Natural killer cell treated with Interleukin-12 subunit alpha and Interleukin-12 subunit beta and Interleukin-15 and Interleukin-18, amount 100 ng/mL, for 72 hours (primary cell): ENCODE results near the gene TMEM63A. TPM values are rescaled to one million over a fixed set of nuclear protein-coding genes. Genes with fewer than 3 reads are reported as not detected.

Experiments used
- ATAC-seq, 2 donors: fragments of 150-1000 bp; cut with Tn5 transposase in 1 of 2; sonication (Bioruptor Pico), chemical (Tn5 transposase) in 1 of 2; 2 replicates each; pipeline ENCODE4 v1.10.0; 2021
- DNase-seq: peaks from one replicate; pipeline ENCODE4 v3.0.0; 2022; ENCODE audit warnings: low spot score
- H3K27ac Mint-ChIP-seq, 2 donors: 1 replicate in 1 of 2; 2 replicates in 1 of 2; pipeline ENCODE4 v1.8.0; 2022; ENCODE audit warnings: mixed read lengths in 2 of 2, mild to moderate bottlenecking in 1 of 2, moderate library complexity in 1 of 2
- H3K27me3 Mint-ChIP-seq, 2 donors: 1 replicate in 1 of 2; 2 replicates in 1 of 2; pipeline ENCODE4 v1.8.0; 2022; ENCODE audit warnings: mixed read lengths in 2 of 2
- H3K36me3 Mint-ChIP-seq: one replicate; pipeline ENCODE4 v1.8.0; 2022; ENCODE audit warnings: mixed read lengths
- H3K4me1 Mint-ChIP-seq, 2 donors: 1 replicate in 1 of 2; 2 replicates in 1 of 2; pipeline ENCODE4 v1.8.0; 2022; ENCODE audit warnings: low read depth in 2 of 2, mixed read lengths in 2 of 2, mild to moderate bottlenecking in 1 of 2
- H3K4me3 Mint-ChIP-seq: one replicate; pipeline ENCODE4 v1.8.0; 2022; ENCODE audit warnings: mixed read lengths
- H3K9me3 Mint-ChIP-seq: 2 replicates; pipeline ENCODE4 v1.8.0; 2022; ENCODE audit warnings: mixed read lengths
- total RNA-seq, 2 donors: library from RNA; stranded (reverse); gene quantifications; one replicate each; pipeline ENCODE4 v1.2.3, GENCODE V29; 2022

Gene TMEM63A
- total RNA-seq, 2 donors from 2014 or later = 42.7 to 53.6 TPM

DNA sequence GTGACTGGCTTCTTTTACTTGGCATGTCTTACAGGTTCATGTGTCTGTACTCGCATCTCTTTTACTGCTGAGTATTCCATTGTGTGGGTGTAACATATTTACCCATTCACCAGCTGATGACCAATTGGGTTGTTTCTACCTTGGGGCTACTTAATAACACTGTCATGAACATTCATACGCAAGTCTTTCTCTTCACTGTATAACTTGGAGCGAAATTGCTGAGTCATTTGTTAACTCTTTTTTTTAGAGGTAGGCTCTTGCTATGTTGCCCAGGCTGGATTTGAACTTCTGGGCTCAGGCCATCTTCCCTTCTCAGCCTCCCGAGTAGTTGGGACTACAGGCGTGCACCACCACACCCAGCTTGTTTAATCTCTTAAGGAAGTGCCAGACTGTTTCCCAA, 35.4 kb upstream of the TMEM63A start:
- no peak for DNase-seq
- Mint-ChIP-seq H3K36me3 (peaks cover 9% of the 10 kb centered on the region), H3K27ac (peak overlapping the region in 1 of 2 donors; percentile 6), H3K4me3 (no peak overlapping the region), H3K9me3 (no peaks in the 10 kb centered on the region), H3K27me3 (no peaks in the 10 kb centered on the region), H3K4me1 (peaks cover 18% of the 10 kb centered on the region in 2 donors)
- no peak for ATAC-seq

DNA sequence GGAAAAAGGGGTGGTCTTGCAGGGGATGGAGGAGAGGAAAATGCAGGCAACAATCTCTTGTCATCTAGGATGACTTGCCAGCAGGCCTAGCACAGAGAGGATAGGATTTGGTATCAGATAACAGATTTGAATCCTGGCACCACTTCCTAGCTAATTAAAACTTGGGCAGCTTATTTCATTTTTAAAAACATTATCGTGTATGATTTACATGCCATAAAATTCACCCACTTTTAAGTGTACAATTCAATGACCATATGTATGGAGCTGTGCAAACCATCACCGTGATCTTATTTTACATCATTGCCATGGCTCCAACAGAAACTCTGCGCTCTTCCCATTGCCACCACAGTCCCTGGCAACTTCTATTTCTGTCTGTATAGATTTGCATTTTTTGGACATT, 34.9 kb upstream of the TMEM63A start:
- ATAC-seq = no peak
- Mint-ChIP-seq H3K27me3 (no peaks in the 10 kb centered on the region), H3K4me3 (no peak overlapping the region), H3K27ac (no peak overlapping the region), H3K9me3 (no peaks in the 10 kb centered on the region), H3K36me3 (peaks cover 9% of the 10 kb centered on the region), H3K4me1 (peaks cover 16 to 18% of the 10 kb centered on the region in 2 donors)
- DNase-seq = no peak

DNA sequence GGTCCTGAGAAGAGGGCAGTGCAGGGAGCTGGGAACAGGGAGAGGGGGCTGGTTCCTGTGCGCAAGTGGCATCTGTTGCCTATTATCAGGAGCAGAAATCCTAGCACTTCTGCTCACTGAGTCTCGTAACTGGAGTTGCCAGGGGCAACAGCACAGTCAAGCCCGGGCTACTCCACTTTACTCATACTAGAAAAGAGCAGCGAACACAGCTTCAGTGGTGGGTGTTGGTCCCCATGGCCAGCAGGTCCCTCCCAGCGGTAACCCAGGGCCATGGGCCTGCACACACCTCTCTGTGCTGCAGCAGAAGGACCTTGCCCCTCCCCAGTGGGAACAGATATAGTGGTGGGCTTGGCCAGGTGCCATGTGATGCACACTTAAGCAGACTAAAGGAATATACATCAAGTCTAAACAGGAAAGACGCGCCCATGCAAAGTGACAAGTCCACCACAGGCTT, 33.4 kb upstream of the TMEM63A start:
- ATAC-seq = no peak
- Mint-ChIP-seq H3K4me1 (peaks cover 16 to 19% of the 10 kb centered on the region in 2 donors), H3K36me3 (peaks cover 9% of the 10 kb centered on the region), H3K27me3 (no peaks in the 10 kb centered on the region), H3K4me3 (no peak overlapping the region), H3K27ac (no peak overlapping the region), H3K9me3 (no peaks in the 10 kb centered on the region)
- DNase-seq = no peak

DNA sequence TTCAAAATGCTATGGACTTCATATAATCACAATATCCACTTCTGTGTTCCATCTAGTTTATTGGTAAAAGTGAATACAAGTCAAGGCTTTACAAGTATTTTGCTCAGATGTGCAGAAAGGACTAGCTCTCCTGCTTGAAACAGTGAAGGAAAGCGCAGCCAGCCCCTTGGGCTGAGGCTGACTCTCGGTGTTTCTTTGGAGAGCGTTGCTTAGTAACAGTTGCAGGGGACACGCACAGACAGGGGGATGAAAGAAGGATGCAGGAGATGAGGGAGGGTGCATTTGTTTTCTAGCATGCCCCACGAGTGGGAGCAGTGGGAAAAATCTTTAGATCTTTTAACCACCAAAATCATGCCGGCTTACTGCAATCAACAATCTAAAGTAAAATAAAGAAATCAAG, 32.8 kb upstream of the TMEM63A start:
- ATAC-seq (no peak), DNase-seq (no peak)
- Mint-ChIP-seq H3K4me3 (no peak overlapping the region), H3K4me1 (peaks cover 14 to 18% of the 10 kb centered on the region in 2 donors), H3K27ac (no peak overlapping the region), H3K36me3 (peaks cover 9% of the 10 kb centered on the region), H3K27me3 (no peaks in the 10 kb centered on the region), H3K9me3 (no peaks in the 10 kb centered on the region)

GRCh38 chr1:225914391-225914790, 32.2 kb upstream of the TMEM63A start:
- no peak for ATAC-seq
- Mint-ChIP-seq H3K4me3 (no peak overlapping the region), H3K4me1 (peaks cover 8 to 12% of the 10 kb centered on the region in 2 donors), H3K36me3 (peaks cover 9% of the 10 kb centered on the region), H3K27ac (no peak overlapping the region), H3K9me3 (no peaks in the 10 kb centered on the region), H3K27me3 (no peaks in the 10 kb centered on the region)
- no peak for DNase-seq

DNA sequence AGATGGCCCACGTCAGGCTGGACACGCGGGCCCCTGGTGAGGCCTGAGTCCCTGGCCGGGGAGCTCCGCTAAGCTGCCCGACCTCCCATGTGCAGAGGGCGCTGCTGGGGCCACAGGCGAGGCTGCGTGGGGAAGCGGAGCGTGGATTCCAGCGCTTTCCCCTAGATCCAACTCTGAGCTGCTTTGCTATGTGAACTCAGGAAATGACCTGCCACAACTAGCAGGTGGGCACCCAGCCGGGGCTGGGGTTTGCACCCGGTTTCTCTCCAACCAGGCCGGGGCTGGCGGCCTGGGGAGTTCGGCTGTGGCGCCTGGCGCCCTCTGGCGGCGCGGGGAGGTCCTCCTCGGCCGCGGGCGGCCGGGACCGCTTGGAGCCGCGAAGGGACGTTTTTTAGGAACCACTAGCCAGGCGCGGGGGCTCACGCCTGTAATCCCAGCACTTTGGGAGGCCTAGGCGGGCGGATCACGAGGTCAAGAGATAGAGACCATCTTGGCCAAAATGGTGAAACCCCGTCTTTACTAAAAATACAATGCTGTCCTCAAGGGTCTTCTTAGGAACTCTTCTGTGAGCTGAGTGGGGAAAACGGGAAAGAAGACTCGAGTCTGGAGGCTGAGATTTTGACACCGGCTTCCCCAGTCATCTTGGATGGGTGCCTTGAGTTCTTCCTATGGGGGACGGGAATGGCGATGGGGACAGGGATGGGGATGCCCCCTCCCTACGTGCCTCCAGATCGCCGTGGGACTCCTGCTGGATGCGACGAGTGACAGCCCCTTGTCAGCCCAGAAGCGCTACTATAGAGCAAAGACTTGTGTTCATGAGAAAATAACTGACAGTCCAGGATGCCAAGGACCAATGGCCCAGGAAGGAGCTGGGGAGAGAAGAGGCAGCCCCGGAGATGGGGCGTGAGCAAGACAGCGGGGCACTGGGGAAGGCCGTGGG, 29.3 kb upstream of the TMEM63A start:
- peak; percentile 80 to 85 for ATAC-seq
- no peak overlapping the region for H3K27ac Mint-ChIP-seq

DNA sequence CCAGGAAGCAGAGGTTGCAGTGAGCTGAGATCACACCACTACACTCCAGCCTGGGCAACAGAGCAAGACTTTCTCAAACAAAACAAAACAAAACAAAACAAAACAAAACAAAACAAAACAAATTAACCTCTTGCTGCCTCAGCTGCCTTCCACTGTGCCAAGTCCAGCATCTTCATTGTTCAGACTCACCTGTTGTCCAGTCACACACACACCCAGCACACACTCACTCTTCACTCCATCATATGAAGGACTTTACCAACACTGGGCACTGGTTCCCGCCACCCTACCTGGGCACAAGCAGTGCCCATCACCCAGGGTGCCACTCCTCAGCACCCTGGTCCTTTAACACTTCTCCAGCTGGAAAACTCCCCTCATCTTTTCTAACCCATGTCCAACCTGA, 27.3 kb upstream of the TMEM63A start:
- H3K36me3 Mint-ChIP-seq = no peaks in the 10 kb centered on the region
- DNase-seq (no peak), ATAC-seq (no peak)
- H3K9me3 Mint-ChIP-seq = no peaks in the 10 kb centered on the region
- H3K4me3 Mint-ChIP-seq = no peak overlapping the region
- H3K27ac Mint-ChIP-seq = no peak overlapping the region
- H3K4me1 Mint-ChIP-seq = peaks cover 0 to 3% of the 10 kb centered on the region in 2 donors
- no peaks in the 10 kb centered on the region for H3K27me3 Mint-ChIP-seq

More for the DNA sequence above, 29.3 kb upstream of the TMEM63A start:
- no peak for DNase-seq
- H3K9me3 Mint-ChIP-seq = no peaks in the 10 kb centered on the region
- H3K27me3 Mint-ChIP-seq = no peaks in the 10 kb centered on the region
- no peaks in the 10 kb centered on the region for H3K36me3 Mint-ChIP-seq
- peaks cover 0 to 3% of the 10 kb centered on the region in 2 donors for H3K4me1 Mint-ChIP-seq
- no peak overlapping the region for H3K4me3 Mint-ChIP-seq

DNA sequence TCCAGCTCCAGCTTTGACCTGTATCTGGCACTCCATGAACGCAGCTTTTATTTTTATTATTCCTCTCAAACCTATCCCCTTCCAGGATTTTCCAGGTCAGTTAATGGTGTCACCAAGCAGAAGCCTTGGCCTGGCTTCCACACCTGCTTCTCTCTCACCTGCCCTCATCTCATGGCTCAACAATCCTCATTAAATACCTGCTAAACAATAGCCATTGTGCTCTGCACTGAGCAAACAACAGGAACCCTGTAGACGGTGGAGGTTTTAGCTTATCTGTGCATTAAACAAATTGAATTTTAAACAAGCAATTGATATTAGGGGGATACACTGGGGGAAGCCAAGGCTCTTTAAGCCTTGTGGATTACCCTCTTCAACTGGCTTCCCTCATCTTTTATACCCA, 26.6 kb upstream of the TMEM63A start:
- H3K36me3 Mint-ChIP-seq = no peaks in the 10 kb centered on the region
- H3K9me3 Mint-ChIP-seq = no peaks in the 10 kb centered on the region

GRCh38 chr1:225908013-225908640, 25.9 kb upstream of the TMEM63A start:
- no peaks in the 10 kb centered on the region for H3K36me3 Mint-ChIP-seq
- no peak for ATAC-seq
- H3K27me3 Mint-ChIP-seq = no peaks in the 10 kb centered on the region
- no peak for DNase-seq
- H3K4me1 Mint-ChIP-seq = peaks cover 0 to 3% of the 10 kb centered on the region in 2 donors
- no peak overlapping the region for H3K4me3 Mint-ChIP-seq
- no peak overlapping the region for H3K27ac Mint-ChIP-seq
- H3K9me3 Mint-ChIP-seq = no peaks in the 10 kb centered on the region

More for the DNA sequence above, 26.6 kb upstream of the TMEM63A start:
- H3K4me3 Mint-ChIP-seq = no peak overlapping the region
- no peaks in the 10 kb centered on the region for H3K27me3 Mint-ChIP-seq
- DNase-seq = no peak
- H3K27ac Mint-ChIP-seq = no peak overlapping the region
- no peak for ATAC-seq
- H3K4me1 Mint-ChIP-seq = peaks cover 0 to 3% of the 10 kb centered on the region in 2 donors

- DNase-seq (no peak), ATAC-seq (no peak)
- no peaks in the 10 kb centered on the region for H3K27me3 Mint-ChIP-seq
- H3K9me3 Mint-ChIP-seq = no peaks in the 10 kb centered on the region
- H3K4me3 Mint-ChIP-seq = no peak overlapping the region
- peaks cover 0 to 3% of the 10 kb centered on the region in 2 donors for H3K4me1 Mint-ChIP-seq
- H3K27ac Mint-ChIP-seq = no peak overlapping the region
- H3K36me3 Mint-ChIP-seq = no peaks in the 10 kb centered on the region
Measured at GRCh38 chr1:225907341-225907740, 25.2 kb upstream of the TMEM63A start.

DNA sequence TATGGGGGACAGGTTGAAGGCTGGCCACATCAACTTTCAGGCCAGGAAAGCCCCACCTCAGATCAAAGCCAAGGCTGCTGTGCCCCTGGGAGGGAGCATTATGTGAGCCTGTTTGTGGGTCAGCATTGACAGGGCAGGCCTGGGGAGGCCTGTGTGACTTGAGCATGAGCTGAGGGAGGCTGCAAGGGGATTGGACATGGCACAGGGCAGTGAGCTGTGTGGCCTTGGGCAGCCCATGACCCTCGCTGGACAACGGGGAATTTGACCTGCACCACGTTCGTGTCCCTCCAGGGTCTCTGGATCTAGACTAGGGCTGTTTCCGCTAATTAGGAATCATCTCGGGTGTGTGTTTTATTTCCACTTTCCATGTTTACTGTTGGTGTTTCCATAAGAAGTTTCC, 24.3 kb upstream of the TMEM63A start:
- ATAC-seq (no peak), DNase-seq (no peak)
- no peaks in the 10 kb centered on the region for H3K27me3 Mint-ChIP-seq
- no peak overlapping the region for H3K4me3 Mint-ChIP-seq
- no peaks in the 10 kb centered on the region for H3K9me3 Mint-ChIP-seq
- H3K36me3 Mint-ChIP-seq = no peaks in the 10 kb centered on the region
- H3K4me1 Mint-ChIP-seq = no peaks in the 10 kb centered on the region
- H3K27ac Mint-ChIP-seq = no peak overlapping the region

- Mint-ChIP-seq H3K27ac (no peak overlapping the region), H3K36me3 (no peaks in the 10 kb centered on the region), H3K4me1 (peaks cover 0 to 7% of the 10 kb centered on the region in 2 donors), H3K9me3 (no peaks in the 10 kb centered on the region), H3K27me3 (peaks cover 0 to 3% of the 10 kb centered on the region in 2 donors), H3K4me3 (no peak overlapping the region)
- no peak for DNase-seq
- ATAC-seq = no peak
Measured at GRCh38 chr1:225903623-225904022, 21.4 kb upstream of the TMEM63A start.

- Mint-ChIP-seq H3K4me1 (peaks cover 18 to 25% of the 10 kb centered on the region in 2 donors), H3K27ac (peak overlapping the region in 1 of 2 donors; percentile 60), H3K4me3 (no peak overlapping the region), H3K36me3 (no peaks in the 10 kb centered on the region), H3K9me3 (no peaks in the 10 kb centered on the region), H3K27me3 (peaks cover 0 to 3% of the 10 kb centered on the region in 2 donors)
- no peak for ATAC-seq
- no peak for DNase-seq
Measured at GRCh38 chr1:225899044-225899925, 17.1 kb upstream of the TMEM63A start.
